HG02981 (cell line): Measurements from ENCODE around the gene KRTAP5-4.
"Not testable (repeated sequence)": the region's sequence is repeated elsewhere in the genome, so short reads cannot be mapped to it uniquely, and the experiment has no call there.

Experiments
- ATAC-seq: cut with Tn5 transposase; IDR thresholded peaks from one replicate; pipeline ENCODE4 v1.9.1; 2021; ENCODE audit warnings: mild to moderate bottlenecking, moderate library complexity; ENCODE audit not compliant: unreplicated experiment

Gene KRTAP5-4

GRCh38 chr11:1653541-1654387 lies 31.8 kb upstream of the KRTAP5-4 start:
- ATAC-seq: no peak

DNA sequence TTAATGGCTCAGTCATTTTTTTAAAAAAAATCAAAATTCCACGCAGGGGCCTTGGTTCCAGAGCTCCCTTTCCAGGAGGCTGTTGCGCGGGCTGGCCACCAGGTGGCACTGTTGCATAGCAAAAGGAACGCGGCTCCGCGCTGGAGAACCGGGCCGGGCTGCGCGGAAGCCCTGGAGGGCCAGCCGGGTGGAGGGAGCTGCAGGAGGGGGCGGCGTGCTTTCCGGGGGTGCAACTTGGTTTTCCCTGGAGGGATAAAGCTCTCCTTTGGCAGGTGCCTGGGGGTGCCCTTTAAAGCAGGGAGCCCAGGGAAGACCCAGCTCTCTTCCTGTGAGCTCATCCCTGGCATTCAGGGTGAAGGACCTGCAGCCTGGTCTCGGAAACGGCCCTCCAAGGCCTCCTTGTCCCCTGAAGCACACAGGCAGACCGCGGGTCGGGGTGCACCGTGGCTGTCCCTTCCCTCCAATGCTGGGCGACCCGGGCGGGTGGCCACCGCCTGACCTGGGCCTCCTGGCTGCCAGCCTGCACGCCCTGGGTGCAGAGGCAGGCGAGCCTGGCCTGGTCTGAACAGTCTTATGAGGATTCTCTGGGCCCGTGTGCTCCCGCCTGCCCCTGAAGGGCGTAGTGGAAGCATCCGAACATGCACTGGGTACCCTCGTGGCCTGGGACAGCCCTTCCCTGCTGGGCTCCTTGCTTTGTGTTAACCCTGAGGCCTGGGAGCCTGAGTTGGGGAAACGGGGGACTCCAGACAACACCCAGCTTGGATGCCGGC lies 31.0 kb upstream of the KRTAP5-4 start:
- ATAC-seq: no peak

DNA sequence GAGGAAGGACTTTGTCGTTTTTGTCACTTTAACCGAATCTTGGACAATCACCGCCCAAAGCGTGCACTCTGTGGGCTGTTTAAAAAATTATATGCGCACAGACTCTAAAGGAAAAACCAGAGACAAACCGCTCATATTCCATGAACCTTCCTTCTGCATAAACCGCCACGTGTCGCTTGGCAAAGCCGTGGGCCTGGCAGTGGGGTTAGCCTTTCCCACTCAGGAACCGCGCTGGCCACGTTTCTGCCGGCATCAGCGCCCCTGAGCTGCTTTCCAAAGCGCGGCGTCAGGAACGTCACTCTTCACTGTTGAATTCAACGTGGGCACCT lies 30.5 kb upstream of the KRTAP5-4 start:
- ATAC-seq: no peak

GRCh38 chr11:1652026-1652425 lies 30.1 kb upstream of the KRTAP5-4 start:
- ATAC-seq: no peak

GRCh38 chr11:1651411-1651980 lies 29.6 kb upstream of the KRTAP5-4 start:
- no peak for ATAC-seq

- ATAC-seq: no peak
Measured at GRCh38 chr11:1650918-1651262, 29.0 kb upstream of the KRTAP5-4 start.

GRCh38 chr11:1650034-1650917 lies 28.3 kb upstream of the KRTAP5-4 start:
- ATAC-seq: no peak

GRCh38 chr11:1648653-1649420 lies 26.9 kb upstream of the KRTAP5-4 start:
- ATAC-seq: no peak

DNA sequence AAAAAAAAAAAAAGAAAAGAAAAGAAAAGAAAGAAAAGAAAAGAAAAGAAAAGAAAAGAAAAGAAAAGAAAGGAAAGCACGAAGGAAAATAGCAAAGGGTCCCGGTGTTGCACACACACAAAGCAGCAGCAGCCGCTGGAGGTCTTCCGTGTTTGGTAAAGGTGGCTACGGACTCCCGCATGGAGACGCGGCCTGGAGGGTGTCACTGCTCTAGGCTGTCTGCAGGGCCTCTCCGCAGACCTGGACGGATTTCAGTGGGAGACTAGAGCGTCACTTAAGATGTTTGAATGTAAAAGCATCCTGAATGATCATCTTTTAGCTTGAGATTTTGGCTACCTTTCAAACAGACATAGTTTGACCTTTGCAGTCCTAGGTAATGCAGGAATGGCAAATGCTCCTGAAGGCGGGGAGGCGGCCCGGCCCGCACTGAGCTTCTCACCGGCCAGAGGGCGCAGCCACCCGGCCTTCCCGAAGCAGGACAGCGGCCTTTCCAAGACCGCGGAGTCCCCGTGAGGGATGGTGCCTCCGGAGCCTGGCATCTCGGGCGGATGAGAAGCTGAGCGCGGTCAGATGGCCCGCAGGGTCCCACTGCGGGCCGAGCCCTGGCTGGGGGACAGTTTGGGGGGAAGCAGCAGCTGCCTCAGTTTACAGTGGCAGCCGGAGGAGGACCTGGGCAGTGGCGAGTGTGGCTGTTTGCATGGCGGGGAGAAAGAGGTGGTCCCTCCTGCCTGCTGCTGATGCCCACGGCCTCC lies 26.1 kb upstream of the KRTAP5-4 start:
- ATAC-seq: no peak

- ATAC-seq: not testable (repeated sequence)
Measured at GRCh38 chr11:1646540-1646939, 24.6 kb upstream of the KRTAP5-4 start.

- no peak for ATAC-seq
Measured at GRCh38 chr11:1645357-1645821, 23.5 kb upstream of the KRTAP5-4 start.

- ATAC-seq: no peak
Measured at GRCh38 chr11:1644601-1645356, 22.8 kb upstream of the KRTAP5-4 start.

DNA sequence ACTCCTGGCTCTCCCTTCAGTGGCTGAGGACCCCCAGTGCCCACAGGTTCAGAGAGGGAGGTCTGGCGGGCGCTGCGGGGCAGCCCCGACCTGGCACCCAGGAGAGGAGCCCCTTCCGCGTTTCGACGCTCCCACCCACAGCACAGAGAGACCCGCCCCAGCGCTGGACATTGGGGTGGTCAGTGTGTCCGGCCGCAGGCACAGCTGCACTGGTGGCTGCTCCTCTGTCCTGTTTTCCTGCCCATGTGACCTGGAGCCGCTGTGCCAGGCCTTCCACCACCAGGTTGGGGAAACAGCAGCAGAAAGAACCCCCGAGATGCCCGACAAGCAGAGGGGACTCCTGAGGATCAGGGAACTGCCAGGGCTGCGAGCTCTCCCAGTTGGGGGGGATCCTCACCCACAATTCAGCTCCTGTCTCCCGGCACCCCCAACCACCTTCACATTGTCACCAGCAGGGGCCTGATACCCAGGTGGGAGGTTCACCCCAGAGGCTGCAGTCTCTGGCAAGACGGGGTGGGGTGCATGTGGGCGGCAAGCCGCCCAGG lies 21.3 kb upstream of the KRTAP5-4 start:
- ATAC-seq: no peak

- ATAC-seq: no peak
Measured at GRCh38 chr11:1642288-1643145, 20.6 kb upstream of the KRTAP5-4 start.

GRCh38 chr11:1641096-1641495 lies 19.2 kb upstream of the KRTAP5-4 start:
- no peak for ATAC-seq

- ATAC-seq: no peak
Measured at GRCh38 chr11:1640076-1640946, 18.4 kb upstream of the KRTAP5-4 start.

GRCh38 chr11:1639666-1640065 lies 17.7 kb upstream of the KRTAP5-4 start:
- ATAC-seq: no peak
